Measurements from ENCODE around the gene AGPAT3.
"Not testable (repeated sequence)": the region's sequence is repeated elsewhere in the genome, so short reads cannot be mapped to it uniquely, and the experiment has no call there.

Gene AGPAT3

GRCh38 chr21:43894206-43894577 is 29.2 kb downstream of the AGPAT3 start:
- H3K9me3 ChIP-seq (ENCODE audit: control insufficient read depth, insufficient read depth, low read length): no peaks in the 10 kb centered on the region
- H3K36me3 ChIP-seq (ENCODE audit: control insufficient read depth, insufficient read depth, low read length): no peaks in the 10 kb centered on the region
- no peak overlapping the region for H3K27ac ChIP-seq (ENCODE audit: low read length)
- H3K4me1 ChIP-seq (ENCODE audit: control insufficient read depth, insufficient read depth, low read length): peaks cover 4% of the 10 kb centered on the region; the same call in 1 of the 2 replicates
- H3K4me3 ChIP-seq (ENCODE audit: low read length): no peak overlapping the region
- DNase-seq (ENCODE audit: low read depth, low spot score): no peak
- no peaks in the 10 kb centered on the region for H3K27me3 ChIP-seq (ENCODE audit: control insufficient read depth, insufficient read depth, low read length)
- WGBS (ENCODE audit: insufficient coverage, insufficient read length): no CpG with 5 or more reads among the region's 4 CpGs

GRCh38 chr21:43895196-43895595 is 30.2 kb downstream of the AGPAT3 start:
- DNase-seq (ENCODE audit: low read depth, low spot score): no peak
- Histone ChIP-seq H3K4me1 (ENCODE audit: control insufficient read depth, insufficient read depth, low read length) (no peaks in the 10 kb centered on the region; the same call in 1 of the 2 replicates), H3K36me3 (ENCODE audit: control insufficient read depth, insufficient read depth, low read length) (no peaks in the 10 kb centered on the region), H3K9me3 (ENCODE audit: control insufficient read depth, insufficient read depth, low read length) (no peaks in the 10 kb centered on the region), H3K4me3 (ENCODE audit: low read length) (no peak overlapping the region), H3K27me3 (ENCODE audit: control insufficient read depth, insufficient read depth, low read length) (no peaks in the 10 kb centered on the region), H3K27ac (ENCODE audit: low read length) (no peak overlapping the region)
- WGBS (ENCODE audit: insufficient coverage, insufficient read length): no CpG with 5 or more reads among the region's 4 CpGs

- no CpG with 5 or more reads among the region's 8 CpGs for WGBS (ENCODE audit: insufficient coverage, insufficient read length)
- not testable (repeated sequence) for DNase-seq (ENCODE audit: low read depth, low spot score); H3K27me3 ChIP-seq (ENCODE audit: control insufficient read depth, insufficient read depth, low read length); H3K4me3 ChIP-seq (ENCODE audit: low read length); H3K4me1 ChIP-seq (ENCODE audit: control insufficient read depth, insufficient read depth, low read length); H3K36me3 ChIP-seq (ENCODE audit: control insufficient read depth, insufficient read depth, low read length); H3K9me3 ChIP-seq (ENCODE audit: control insufficient read depth, insufficient read depth, low read length); H3K27ac ChIP-seq (ENCODE audit: low read length)
Measured at GRCh38 chr21:43896696-43897299, 31.8 kb downstream of the AGPAT3 start.

- Histone ChIP-seq H3K36me3 (ENCODE audit: control insufficient read depth, insufficient read depth, low read length) (no peaks in the 10 kb centered on the region), H3K27me3 (ENCODE audit: control insufficient read depth, insufficient read depth, low read length) (no peaks in the 10 kb centered on the region), H3K4me3 (ENCODE audit: low read length) (no peak overlapping the region), H3K9me3 (ENCODE audit: control insufficient read depth, insufficient read depth, low read length) (no peaks in the 10 kb centered on the region), H3K4me1 (ENCODE audit: control insufficient read depth, insufficient read depth, low read length) (no peaks in the 10 kb centered on the region; the same call in 1 of the 2 replicates), H3K27ac (ENCODE audit: low read length) (no peak overlapping the region)
- no peak for DNase-seq (ENCODE audit: low read depth, low spot score)
- no CpG with 5 or more reads among the region's 23 CpGs for WGBS (ENCODE audit: insufficient coverage, insufficient read length)
Measured at GRCh38 chr21:43899307-43900077, 34.5 kb downstream of the AGPAT3 start.

GRCh38 chr21:43900078-43900385 is 35.0 kb downstream of the AGPAT3 start:
- WGBS (ENCODE audit: insufficient coverage, insufficient read length): no CpG with 5 or more reads among the region's 1 CpG
- Histone ChIP-seq H3K27me3 (ENCODE audit: control insufficient read depth, insufficient read depth, low read length) (no peaks in the 10 kb centered on the region), H3K27ac (ENCODE audit: low read length) (no peak overlapping the region), H3K4me1 (ENCODE audit: control insufficient read depth, insufficient read depth, low read length) (no peaks in the 10 kb centered on the region; the same call in 1 of the 2 replicates), H3K4me3 (ENCODE audit: low read length) (no peak overlapping the region), H3K9me3 (ENCODE audit: control insufficient read depth, insufficient read depth, low read length) (no peaks in the 10 kb centered on the region), H3K36me3 (ENCODE audit: control insufficient read depth, insufficient read depth, low read length) (no peaks in the 10 kb centered on the region)
- DNase-seq (ENCODE audit: low read depth, low spot score): no peak

GRCh38 chr21:43900690-43901089 is 35.7 kb downstream of the AGPAT3 start:
- H3K27me3 ChIP-seq (ENCODE audit: control insufficient read depth, insufficient read depth, low read length): no peaks in the 10 kb centered on the region
- H3K4me1 ChIP-seq (ENCODE audit: control insufficient read depth, insufficient read depth, low read length): no peaks in the 10 kb centered on the region; the same call in 1 of the 2 replicates
- H3K36me3 ChIP-seq (ENCODE audit: control insufficient read depth, insufficient read depth, low read length): no peaks in the 10 kb centered on the region
- H3K9me3 ChIP-seq (ENCODE audit: control insufficient read depth, insufficient read depth, low read length): no peaks in the 10 kb centered on the region
- no peak overlapping the region for H3K27ac ChIP-seq (ENCODE audit: low read length)
- no peak for DNase-seq (ENCODE audit: low read depth, low spot score)
- H3K4me3 ChIP-seq (ENCODE audit: low read length): no peak overlapping the region
- no CpG with 5 or more reads among the region's 6 CpGs for WGBS (ENCODE audit: insufficient coverage, insufficient read length)

- no peaks in the 10 kb centered on the region for H3K9me3 ChIP-seq (ENCODE audit: control insufficient read depth, insufficient read depth, low read length)
- H3K27me3 ChIP-seq (ENCODE audit: control insufficient read depth, insufficient read depth, low read length): no peaks in the 10 kb centered on the region
- DNase-seq (ENCODE audit: low read depth, low spot score): no peak
- H3K4me3 ChIP-seq (ENCODE audit: low read length): no peak overlapping the region
- H3K4me1 ChIP-seq (ENCODE audit: control insufficient read depth, insufficient read depth, low read length): no peaks in the 10 kb centered on the region; the same call in 1 of the 2 replicates
- H3K36me3 ChIP-seq (ENCODE audit: control insufficient read depth, insufficient read depth, low read length): no peaks in the 10 kb centered on the region
- WGBS (ENCODE audit: insufficient coverage, insufficient read length): no CpG with 5 or more reads among the region's 6 CpGs
- H3K27ac ChIP-seq (ENCODE audit: low read length): no peak overlapping the region
Measured at GRCh38 chr21:43902441-43902840, 37.4 kb downstream of the AGPAT3 start.

- Histone ChIP-seq H3K9me3 (ENCODE audit: control insufficient read depth, insufficient read depth, low read length) (no peaks in the 10 kb centered on the region), H3K27ac (ENCODE audit: low read length) (no peak overlapping the region), H3K27me3 (ENCODE audit: control insufficient read depth, insufficient read depth, low read length) (no peaks in the 10 kb centered on the region), H3K4me1 (ENCODE audit: control insufficient read depth, insufficient read depth, low read length) (no peaks in the 10 kb centered on the region; the same call in 1 of the 2 replicates), H3K4me3 (ENCODE audit: low read length) (no peak overlapping the region), H3K36me3 (ENCODE audit: control insufficient read depth, insufficient read depth, low read length) (no peaks in the 10 kb centered on the region)
- WGBS (ENCODE audit: insufficient coverage, insufficient read length): no CpG with 5 or more reads among the region's 26 CpGs
- DNase-seq (ENCODE audit: low read depth, low spot score): no peak
Measured at GRCh38 chr21:43903451-43904091, 38.5 kb downstream of the AGPAT3 start.

GRCh38 chr21:43904331-43904781 is 39.3 kb downstream of the AGPAT3 start:
- Histone ChIP-seq H3K27ac (ENCODE audit: low read length) (no peak overlapping the region), H3K4me3 (ENCODE audit: low read length) (no peak overlapping the region), H3K36me3 (ENCODE audit: control insufficient read depth, insufficient read depth, low read length) (no peaks in the 10 kb centered on the region), H3K4me1 (ENCODE audit: control insufficient read depth, insufficient read depth, low read length) (no peaks in the 10 kb centered on the region; the same call in 1 of the 2 replicates), H3K9me3 (ENCODE audit: control insufficient read depth, insufficient read depth, low read length) (no peaks in the 10 kb centered on the region), H3K27me3 (ENCODE audit: control insufficient read depth, insufficient read depth, low read length) (no peaks in the 10 kb centered on the region)
- no CpG with 5 or more reads among the region's 14 CpGs for WGBS (ENCODE audit: insufficient coverage, insufficient read length)
- DNase-seq (ENCODE audit: low read depth, low spot score): no peak

GRCh38 chr21:43905726-43906455 is 40.9 kb downstream of the AGPAT3 start:
- Histone ChIP-seq H3K9me3 (ENCODE audit: control insufficient read depth, insufficient read depth, low read length) (no peaks in the 10 kb centered on the region), H3K36me3 (ENCODE audit: control insufficient read depth, insufficient read depth, low read length) (no peaks in the 10 kb centered on the region), H3K27ac (ENCODE audit: low read length) (no peak overlapping the region), H3K4me3 (ENCODE audit: low read length) (no peak overlapping the region), H3K27me3 (ENCODE audit: control insufficient read depth, insufficient read depth, low read length) (no peaks in the 10 kb centered on the region), H3K4me1 (ENCODE audit: control insufficient read depth, insufficient read depth, low read length) (no peaks in the 10 kb centered on the region; the same call in 1 of the 2 replicates)
- no peak for DNase-seq (ENCODE audit: low read depth, low spot score)
- WGBS (ENCODE audit: insufficient coverage, insufficient read length): no CpG with 5 or more reads among the region's 16 CpGs
